Measurements from ENCODE around the gene NUBPL.
"Not testable (repeated sequence)": the region's sequence is repeated elsewhere in the genome, so short reads cannot be mapped to it uniquely, and the experiment has no call there.

The NUBPL gene

GRCh38 chr14:31876741-31877140, 315.5 kb downstream of the NUBPL start:
- DNase-seq (ENCODE audit: low read depth in 1 of 2, low spot score in 1 of 2) = no peak

GRCh38 chr14:31877255-31877798, 316.1 kb downstream of the NUBPL start:
- DNase-seq (ENCODE audit: low read depth in 1 of 2, low spot score in 1 of 2) = no peak

GRCh38 chr14:31879661-31880348, 318.6 kb downstream of the NUBPL start:
- DNase-seq (ENCODE audit: low read depth in 1 of 2, low spot score in 1 of 2) = no peak

- no peak for DNase-seq (ENCODE audit: low read depth in 1 of 2, low spot score in 1 of 2)
Observed at GRCh38 chr14:31880935-31881334, 319.7 kb downstream of the NUBPL start.

GRCh38 chr14:31881531-31882310, 320.5 kb downstream of the NUBPL start:
- no peak for DNase-seq (ENCODE audit: low read depth in 1 of 2, low spot score in 1 of 2)

GRCh38 chr14:31884238-31884637, 323.0 kb downstream of the NUBPL start:
- no peak for DNase-seq (ENCODE audit: low read depth in 1 of 2, low spot score in 1 of 2)

GRCh38 chr14:31884776-31885379, 323.7 kb downstream of the NUBPL start:
- DNase-seq (ENCODE audit: low read depth in 1 of 2, low spot score in 1 of 2) = no peak

- no peak for DNase-seq (ENCODE audit: low read depth in 1 of 2, low spot score in 1 of 2)
Observed at GRCh38 chr14:31886156-31886835, 325.1 kb downstream of the NUBPL start.

- DNase-seq (ENCODE audit: low read depth in 1 of 2, low spot score in 1 of 2) = no peak
Observed at GRCh38 chr14:31887929-31888580, 326.9 kb downstream of the NUBPL start.

GRCh38 chr14:31889297-31889696, 328.1 kb downstream of the NUBPL start:
- DNase-seq (ENCODE audit: low read depth in 1 of 2, low spot score in 1 of 2) = no peak

- DNase-seq (ENCODE audit: low read depth in 1 of 2, low spot score in 1 of 2) = not testable (repeated sequence)
Observed at GRCh38 chr14:31890202-31890601, 329.0 kb downstream of the NUBPL start.

GRCh38 chr14:31893221-31893757, 332.1 kb downstream of the NUBPL start:
- no peak for DNase-seq (ENCODE audit: low read depth in 1 of 2, low spot score in 1 of 2)

- DNase-seq (ENCODE audit: low read depth in 1 of 2, low spot score in 1 of 2) = no peak
Observed at GRCh38 chr14:31894351-31894750, 333.1 kb downstream of the NUBPL start.

- no peak for DNase-seq (ENCODE audit: low read depth in 1 of 2, low spot score in 1 of 2)
Observed at GRCh38 chr14:31895206-31895605, 334.0 kb downstream of the NUBPL start.

- no peak for DNase-seq (ENCODE audit: low read depth in 1 of 2, low spot score in 1 of 2)
Observed at GRCh38 chr14:31895646-31896045, 334.4 kb downstream of the NUBPL start.

GRCh38 chr14:31897581-31898186, 336.5 kb downstream of the NUBPL start:
- no peak for DNase-seq (ENCODE audit: low read depth in 1 of 2, low spot score in 1 of 2)

GRCh38 chr14:31898838-31899528, 337.8 kb downstream of the NUBPL start:
- DNase-seq (ENCODE audit: low read depth in 1 of 2, low spot score in 1 of 2) = no peak

GRCh38 chr14:31902002-31902401, 340.8 kb downstream of the NUBPL start:
- no peak for DNase-seq (ENCODE audit: low read depth in 1 of 2, low spot score in 1 of 2)

- DNase-seq (ENCODE audit: low read depth in 1 of 2, low spot score in 1 of 2) = no peak
Observed at GRCh38 chr14:31902945-31903646, 341.9 kb downstream of the NUBPL start.

All from activated T-helper 1 cell treated with anti-CD3 and anti-CD28 coated beads, Interleukin-2, amount 50 U/mL, for 16 hours (primary cell).